Transverse colon (tissue), 4 donors: Measurements from ENCODE around the gene USP16. TPM values are rescaled to one million over a fixed set of nuclear protein-coding genes. Genes with fewer than 3 reads are reported as not detected.

Source experiments
- DNase-seq: peaks from one replicate; pipeline ENCODE4 v3.0.0-alpha.2; 2019
- H3K27ac ChIP-seq, 4 donors: fragments of 200-600 bp; sonication (generic); 2 replicates each; pipeline ENCODE4 v1.5.1; 2016 to 2018; ENCODE audit warnings: inconsistent platforms in 4 of 4
- H3K27me3 ChIP-seq: fragments of 200-600 bp; sonication (generic); 2 replicates; pipeline ENCODE4 v1.5.1; 2017; ENCODE audit warnings: inconsistent platforms
- H3K36me3 ChIP-seq, 4 donors: fragments of 200-600 bp; sonication (generic); 2 replicates each; pipeline ENCODE4 v1.5.1; 2017 to 2019; ENCODE audit warnings: inconsistent platforms in 4 of 4
- H3K4me1 ChIP-seq, 4 donors: fragments of 200-600 bp; sonication (generic); 2 replicates each; pipeline ENCODE4 v1.5.1; 2017 to 2020; ENCODE audit warnings: inconsistent platforms in 4 of 4
- H3K4me3 ChIP-seq, 4 donors: fragments of 200-600 bp; sonication (generic); 1 replicate in 1 of 4; 2 replicates in 3 of 4; pipeline versions ENCODE4 v1.5.1 to v1.6.1; 2017 to 2019; ENCODE audit warnings: inconsistent platforms in 4 of 4
- H3K9me3 ChIP-seq, 2 donors: fragments of 200-600 bp; sonication (generic); 2 replicates each; pipeline ENCODE4 v1.5.1; 2017 to 2019; ENCODE audit warnings: inconsistent platforms in 2 of 2
- CTCF ChIP-seq, 5 experiments: fragments of 200-600 bp in 3 of 5; fragments of 450-650 bp in 2 of 5; sonication (generic) in 3 of 5; IDR thresholded peaks; 1 replicate in 2 of 5; 2 replicates in 3 of 5; pipeline ENCODE4 v1.5.1; 2016 to 2017; ENCODE audit warnings: antibody characterized with exemption in 5 of 5, inconsistent platforms in 3 of 5, mild to moderate bottlenecking in 2 of 5, moderate library complexity in 1 of 5
- EP300 ChIP-seq: sonication (generic); formaldehyde crosslinking; IDR thresholded peaks from one replicate; pipeline ENCODE4 v1.6.1; 2017; ENCODE audit warnings: antibody characterized with exemption, low read depth
- POLR2A ChIP-seq: fragments of 450-650 bp; IDR thresholded peaks from one replicate; pipeline ENCODE4 v1.6.1; 2016; ENCODE audit warnings: antibody characterized with exemption, mild to moderate bottlenecking, moderate library complexity
- POLR2AphosphoS5 ChIP-seq, 3 donors: sonication (generic); formaldehyde crosslinking; IDR thresholded peaks; one replicate each; pipeline ENCODE4 v1.6.1; 2016; ENCODE audit warnings: antibody characterized with exemption in 3 of 3
- WGBS, 2 donors: methylation state at CpG; one replicate each; pipeline ENCODE4 v1.1.5; 2018; ENCODE audit warnings: low coverage in 1 of 2; 5-methylcytosine and 5-hydroxymethylcytosine counted together
- in situ Hi-C, 4 donors: fragments of 200-750 bp; cut with MboI; loops; one replicate each; pipeline versions ENCODE4 v1.15.0 to v1.15.1; 2017; ENCODE audit warnings: low sequenced_read_pairs in 3 of 4, low pct_ligation_motif_present in 1 of 4, low pct_unique_long_range_greater_than_20kb in 1 of 4
- intact Hi-C: fragments of 100-400 bp; cut with DNase I; formaldehyde crosslinking; loops from one replicate; pipeline ENCODE4 v1.15.1; 2023; ENCODE audit warnings: low total_unique reads
- total RNA-seq, 4 donors: library from RNA; depleted of rRNA; stranded (reverse); fragments of >200 nt; gene quantifications; one replicate each; pipeline ENCODE4 v1.1.0, GENCODE V29; 2016

Gene USP16
- total RNA-seq, 4 donors from 2014 or later: 12.9 to 34.9 (median 22.0) TPM

GRCh38 chr21:29072873-29073221, 48.4 kb downstream of the USP16 start:
- H3K36me3 ChIP-seq: peaks cover 0 to 19% (median 8%) of the 10 kb centered on the region in 4 donors
- 0 to 1% methylated on average over 13 of the region's 13 CpGs for WGBS, 2 donors
- H3K4me3 ChIP-seq: peak overlapping the region; percentile 48 to 92 (median 90)
- peaks cover 18 to 37% (median 24%) of the 10 kb centered on the region in 4 donors for H3K4me1 ChIP-seq
- intact Hi-C loops (no loop called here), in situ Hi-C loops (no loop called here)
- peak overlapping the region; percentile 88 to 95 (median 92) for H3K27ac ChIP-seq
- DNase-seq: no peak
- no peaks in the 10 kb centered on the region for H3K27me3 ChIP-seq
- no peak for TF ChIP-seq CTCF (IDR thresholded peaks at IDR 0.05)
- no peak for TF ChIP-seq POLR2AphosphoS5 (IDR thresholded peaks at IDR 0.05)
- no peak for TF ChIP-seq POLR2A
- TF ChIP-seq EP300: no peak
- H3K9me3 ChIP-seq: no peaks in the 10 kb centered on the region

- H3K36me3 ChIP-seq: peaks cover 0 to 13% (median 6%) of the 10 kb centered on the region in 4 donors
- no peaks in the 10 kb centered on the region for H3K9me3 ChIP-seq
- peak within 1 kb of the TSS; percentile 88 to 95 (median 92) for H3K27ac ChIP-seq
- no peak for TF ChIP-seq EP300
- no peak for TF ChIP-seq CTCF (IDR thresholded peaks at IDR 0.05)
- peak; percentile 87 for TF ChIP-seq POLR2A
- TF ChIP-seq POLR2AphosphoS5 (IDR thresholded peaks at IDR 0.05): peak; percentile 89 to 94 (median 90)
- 1% methylated on average over 54 of the region's 62 CpGs; no CpG with 5 or more reads in 1 of the 2 donors for WGBS, 2 donors
- no peaks in the 10 kb centered on the region for H3K27me3 ChIP-seq
- intact Hi-C loops (no loop called here), in situ Hi-C loops (no loop called here)
- H3K4me3 ChIP-seq: peak within 1 kb of the TSS; percentile 48 to 92 (median 90)
- DNase-seq: peak; percentile 99
- peaks cover 18 to 39% (median 24%) of the 10 kb centered on the region in 4 donors for H3K4me1 ChIP-seq
These were observed 48.9 kb downstream of the USP16 start, which contains the start of gene CCT8 for GRCh38 chr21:29073222-29074006. Gene CCT8 (minus strand): TSS chr21:29073648. CDS start chr21:29073590, 58 bp downstream.

- TF ChIP-seq POLR2A (no peak), POLR2AphosphoS5 (IDR thresholded peaks at IDR 0.05) (no peak), EP300 (no peak), CTCF (IDR thresholded peaks at IDR 0.05) (no peak)
- Histone ChIP-seq H3K36me3 (peaks cover 0 to 7% (median 3%) of the 10 kb centered on the region in 4 donors), H3K4me1 (peaks cover 18 to 40% (median 24%) of the 10 kb centered on the region in 4 donors), H3K9me3 (no peaks in the 10 kb centered on the region), H3K4me3 (peak overlapping the region; percentile 35 to 92 (median 90)), H3K27me3 (no peaks in the 10 kb centered on the region), H3K27ac (peak overlapping the region; percentile 88 to 95 (median 92))
- intact Hi-C loops (no loop called here), in situ Hi-C loops (no loop called here)
- no peak for DNase-seq
- 6 to 12% methylated on average over 8 to 9 of the region's 9 CpGs for WGBS, 2 donors
These were observed 49.5 kb downstream of the USP16 start for GRCh38 chr21:29074007-29074376.

GRCh38 chr21:29074783-29075182, 50.3 kb downstream of the USP16 start:
- Histone ChIP-seq H3K9me3 (no peaks in the 10 kb centered on the region), H3K27ac (peak overlapping the region in 1 of 4 donors; percentile 92), H3K4me3 (no peak overlapping the region), H3K36me3 (no peaks in the 10 kb centered on the region), H3K4me1 (peaks cover 18 to 48% (median 24%) of the 10 kb centered on the region in 4 donors), H3K27me3 (no peaks in the 10 kb centered on the region)
- 95 to 100% methylated on average over 4 of the region's 4 CpGs for WGBS, 2 donors
- TF ChIP-seq CTCF (IDR thresholded peaks at IDR 0.05) (no peak), POLR2AphosphoS5 (IDR thresholded peaks at IDR 0.05) (no peak), EP300 (no peak), POLR2A (no peak)
- intact Hi-C loops (no loop called here), in situ Hi-C loops (no loop called here)
- no peak for DNase-seq
